GM13976 (cell line): ENCODE results near the gene SOHLH2.

Experiments
- DNase-seq: peaks from one replicate; pipeline ENCODE4 v3.0.0; 2012; ENCODE audit warnings: low spot score
- in situ Hi-C: fragments of 300-500 bp; cut with MboI; formaldehyde crosslinking; loops from one replicate; pipeline ENCODE4 v1.12.0; 2022; ENCODE audit warnings: low sequenced_read_pairs, mixed read lengths, inconsistent platforms; ENCODE audit not compliant: unreplicated experiment
- TF ChIP-seq, protein P1 (sequence below): IDR thresholded peaks from 2 replicates; pipeline ENCODE4 v1.5.1; 2012; ENCODE audit warnings: borderline replicate concordance, mild to moderate bottlenecking; ENCODE audit not compliant: insufficient read depth; ENCODE audit errors: extremely low read depth, missing control alignments, control extremely low read depth

Gene SOHLH2

DNA sequence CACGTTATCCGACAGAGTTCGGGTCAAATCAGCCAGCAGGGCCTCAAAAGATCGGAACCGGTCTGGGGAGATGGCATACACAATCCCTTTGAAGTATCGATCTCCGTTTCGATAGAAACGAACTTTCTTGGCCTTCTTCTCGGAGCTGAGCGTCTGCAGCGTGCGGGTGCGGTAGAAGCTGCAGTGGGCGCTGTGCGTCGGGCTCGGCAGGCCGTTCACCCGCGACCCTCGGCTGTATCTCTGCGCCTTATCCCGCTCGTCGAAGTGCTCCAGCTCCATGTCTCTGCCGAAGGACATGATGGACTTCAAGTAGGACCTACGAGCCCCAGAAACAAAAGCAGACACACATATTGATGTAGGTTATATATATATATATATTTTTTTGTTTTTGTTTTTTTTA is 88.5 kb downstream of the SOHLH2 start:
- in situ Hi-C loops: no loop called here
- no peak for DNase-seq
- TF ChIP-seq, protein P1, sequence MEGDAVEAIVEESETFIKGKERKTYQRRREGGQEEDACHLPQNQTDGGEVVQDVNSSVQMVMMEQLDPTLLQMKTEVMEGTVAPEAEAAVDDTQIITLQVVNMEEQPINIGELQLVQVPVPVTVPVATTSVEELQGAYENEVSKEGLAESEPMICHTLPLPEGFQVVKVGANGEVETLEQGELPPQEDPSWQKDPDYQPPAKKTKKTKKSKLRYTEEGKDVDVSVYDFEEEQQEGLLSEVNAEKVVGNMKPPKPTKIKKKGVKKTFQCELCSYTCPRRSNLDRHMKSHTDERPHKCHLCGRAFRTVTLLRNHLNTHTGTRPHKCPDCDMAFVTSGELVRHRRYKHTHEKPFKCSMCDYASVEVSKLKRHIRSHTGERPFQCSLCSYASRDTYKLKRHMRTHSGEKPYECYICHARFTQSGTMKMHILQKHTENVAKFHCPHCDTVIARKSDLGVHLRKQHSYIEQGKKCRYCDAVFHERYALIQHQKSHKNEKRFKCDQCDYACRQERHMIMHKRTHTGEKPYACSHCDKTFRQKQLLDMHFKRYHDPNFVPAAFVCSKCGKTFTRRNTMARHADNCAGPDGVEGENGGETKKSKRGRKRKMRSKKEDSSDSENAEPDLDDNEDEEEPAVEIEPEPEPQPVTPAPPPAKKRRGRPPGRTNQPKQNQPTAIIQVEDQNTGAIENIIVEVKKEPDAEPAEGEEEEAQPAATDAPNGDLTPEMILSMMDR: no peak

DNA sequence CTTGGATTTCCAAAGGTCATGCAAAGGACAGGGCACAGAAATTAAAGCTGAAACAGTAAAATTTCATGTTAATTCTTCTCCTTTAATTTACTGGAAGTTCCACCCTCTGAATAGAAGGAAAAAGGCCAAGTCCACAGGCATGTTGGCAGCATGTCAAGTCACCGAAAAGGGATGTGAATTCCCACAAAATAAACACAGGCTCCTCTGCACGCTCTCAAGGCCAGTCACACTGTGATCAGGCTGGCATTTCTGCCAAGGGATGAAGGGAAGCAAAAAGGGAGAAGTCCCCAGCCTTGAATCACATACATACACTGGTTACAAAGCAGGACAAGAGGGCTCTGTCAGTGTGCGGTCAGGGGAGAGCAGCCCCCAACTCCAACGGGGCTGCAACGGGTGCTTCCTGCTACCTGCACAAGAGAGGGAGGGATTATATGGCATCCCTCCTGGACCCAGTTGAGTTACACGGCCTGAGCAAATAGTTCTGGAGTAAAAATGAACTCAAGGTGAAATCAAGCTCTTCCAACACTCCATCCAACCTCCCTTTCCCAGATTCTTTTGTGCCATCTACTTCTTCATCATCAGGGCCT is 90.0 kb downstream of the SOHLH2 start:
- in situ Hi-C loops: no loop called here
- DNase-seq: no peak
- TF ChIP-seq, protein P1: no peak
